ENCODE data around the gene TRMT13. TPM values are rescaled to one million over a fixed set of nuclear protein-coding genes. Genes with fewer than 3 reads are reported as not detected.
A peak's percentile ranks its signal among the peaks of the same experiment; 100 is the strongest.

TRMT13 gene
- total and polyA plus RNA-seq, 4 donors: 7.6 to 45.1 (median 12.3) TPM

DNA sequence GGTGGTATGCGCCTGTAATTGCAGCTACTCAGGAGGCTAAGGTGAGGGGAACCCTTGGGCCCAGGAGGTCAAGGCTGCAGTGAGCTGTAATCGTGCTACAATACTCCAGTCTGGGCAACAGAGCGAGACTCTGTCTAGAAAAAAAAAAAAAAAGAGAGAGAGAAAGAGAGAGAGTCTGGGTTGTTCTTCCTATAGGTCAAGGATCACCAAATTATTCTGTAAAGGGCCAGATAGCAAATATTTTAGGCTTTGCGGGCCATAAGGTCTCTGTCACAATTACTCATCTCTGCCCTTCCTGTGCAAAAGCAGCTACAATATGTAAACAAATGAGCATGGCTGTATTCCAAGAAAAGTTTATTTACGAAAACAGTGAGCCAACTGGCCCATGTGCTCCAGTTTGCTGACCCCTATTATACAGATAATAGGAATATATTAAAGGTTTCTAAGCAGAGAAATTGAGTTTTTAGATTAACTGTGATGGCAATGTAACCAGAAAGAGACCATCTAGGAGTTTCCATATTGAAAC lies 2.3 kb upstream of the TRMT13 start:
- TF ChIP-seq, protein P1, sequence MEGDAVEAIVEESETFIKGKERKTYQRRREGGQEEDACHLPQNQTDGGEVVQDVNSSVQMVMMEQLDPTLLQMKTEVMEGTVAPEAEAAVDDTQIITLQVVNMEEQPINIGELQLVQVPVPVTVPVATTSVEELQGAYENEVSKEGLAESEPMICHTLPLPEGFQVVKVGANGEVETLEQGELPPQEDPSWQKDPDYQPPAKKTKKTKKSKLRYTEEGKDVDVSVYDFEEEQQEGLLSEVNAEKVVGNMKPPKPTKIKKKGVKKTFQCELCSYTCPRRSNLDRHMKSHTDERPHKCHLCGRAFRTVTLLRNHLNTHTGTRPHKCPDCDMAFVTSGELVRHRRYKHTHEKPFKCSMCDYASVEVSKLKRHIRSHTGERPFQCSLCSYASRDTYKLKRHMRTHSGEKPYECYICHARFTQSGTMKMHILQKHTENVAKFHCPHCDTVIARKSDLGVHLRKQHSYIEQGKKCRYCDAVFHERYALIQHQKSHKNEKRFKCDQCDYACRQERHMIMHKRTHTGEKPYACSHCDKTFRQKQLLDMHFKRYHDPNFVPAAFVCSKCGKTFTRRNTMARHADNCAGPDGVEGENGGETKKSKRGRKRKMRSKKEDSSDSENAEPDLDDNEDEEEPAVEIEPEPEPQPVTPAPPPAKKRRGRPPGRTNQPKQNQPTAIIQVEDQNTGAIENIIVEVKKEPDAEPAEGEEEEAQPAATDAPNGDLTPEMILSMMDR (IDR thresholded peaks at IDR 0.05; ENCODE audit: control extremely low read depth, extremely low read depth): no peak
- DNase-seq (peak in 2 of 3 donors; percentile 41 to 61), ATAC-seq (ENCODE audit: insufficient read depth, low FRiP score) (no peak)
- WGBS, 2 donors: 72 to 79% methylated on average over 5 of the region's 5 CpGs
- no peak overlapping the region for H3K4me3 ChIP-seq
- no peak overlapping the region for H3K27ac ChIP-seq (ENCODE audit: low read depth in 1 of 2, low read length in 1 of 2)
- no peaks in the 10 kb centered on the region for H3K36me3 ChIP-seq (ENCODE audit: control insufficient read depth in 4 of 4, insufficient read depth in 4 of 4, low read length in 4 of 4)
- H3K4me1 ChIP-seq (ENCODE audit: control insufficient read depth in 5 of 5, insufficient read depth in 5 of 5, low read length in 5 of 5): peaks cover 0 to 28% (median 4%) of the 10 kb centered on the region in 5 donors
- no peak overlapping the region for H3K9ac ChIP-seq (ENCODE audit: insufficient read depth in 1 of 2, low read length in 2 of 2)
- H3K27me3 ChIP-seq (ENCODE audit: control insufficient read depth in 3 of 3, insufficient read depth in 3 of 3, low read length in 2 of 3): no peaks in the 10 kb centered on the region
- no peaks in the 10 kb centered on the region for H3K9me3 ChIP-seq (ENCODE audit: control insufficient read depth in 4 of 4, insufficient read depth in 3 of 4, low read length in 3 of 4)

DNA sequence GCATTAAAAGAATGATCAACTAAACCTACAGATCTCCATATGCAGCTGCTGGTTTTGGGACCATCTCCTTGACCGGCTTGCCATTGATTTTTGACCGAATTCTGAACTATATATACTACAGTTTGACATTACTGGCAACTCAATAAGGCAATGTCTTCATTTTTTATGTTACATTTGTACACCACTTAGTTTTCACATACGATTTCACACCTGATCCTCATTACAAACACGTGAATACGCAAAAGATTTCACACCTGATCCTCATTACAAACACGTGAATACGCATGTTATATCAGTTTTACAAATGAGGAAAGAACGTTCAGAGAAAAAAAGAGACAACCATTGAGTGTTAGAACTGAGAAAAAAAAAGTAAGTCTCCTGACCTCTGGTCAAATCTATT lies 1.3 kb upstream of the TRMT13 start:
- no peak for DNase-seq
- WGBS, 2 donors: 79 to 87% methylated on average over 8 of the region's 8 CpGs

DNA sequence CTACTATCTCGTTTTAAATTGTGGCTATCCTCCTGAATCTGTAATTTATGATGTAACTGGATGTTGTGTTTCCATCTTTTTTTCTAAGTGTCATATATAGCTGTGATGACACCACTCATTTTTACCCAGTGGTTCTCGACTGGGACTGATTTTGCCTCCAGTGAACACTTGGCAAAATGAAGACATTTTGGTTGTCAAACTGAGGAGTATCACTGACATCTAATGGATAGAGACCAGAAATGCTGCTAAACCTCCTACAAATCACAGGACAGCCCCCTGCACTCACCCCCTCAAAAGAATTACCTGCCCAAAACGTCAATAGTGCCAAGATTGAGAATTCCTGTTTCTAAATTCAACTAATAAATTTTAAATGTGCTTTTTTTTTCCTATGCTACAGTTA lies 1.9 kb downstream of the TRMT13 start:
- 73 to 87% methylated on average over 3 of the region's 3 CpGs for WGBS, 2 donors
- Histone ChIP-seq H3K36me3 (ENCODE audit: control insufficient read depth in 4 of 4, insufficient read depth in 4 of 4, low read length in 4 of 4) (peaks cover 4 to 22% (median 11%) of the 10 kb centered on the region in 4 donors), H3K4me3 (no peak overlapping the region), H3K27me3 (ENCODE audit: control insufficient read depth in 3 of 3, insufficient read depth in 3 of 3, low read length in 2 of 3) (no peaks in the 10 kb centered on the region), H3K9me3 (ENCODE audit: control insufficient read depth in 4 of 4, insufficient read depth in 3 of 4, low read length in 3 of 4) (no peaks in the 10 kb centered on the region), H3K4me1 (ENCODE audit: control insufficient read depth in 5 of 5, insufficient read depth in 5 of 5, low read length in 5 of 5) (peaks cover 0 to 28% (median 4%) of the 10 kb centered on the region in 5 donors), H3K9ac (ENCODE audit: insufficient read depth in 1 of 2, low read length in 2 of 2) (no peak overlapping the region), H3K27ac (ENCODE audit: low read depth in 1 of 2, low read length in 1 of 2) (no peak overlapping the region)
- TF ChIP-seq, protein P1 (IDR thresholded peaks at IDR 0.05; ENCODE audit: control extremely low read depth, extremely low read depth): no peak
- peak in 1 of 3 donors; percentile 11 for DNase-seq
- ATAC-seq (ENCODE audit: insufficient read depth, low FRiP score): no peak

More for the DNA sequence above, 1.3 kb upstream of the TRMT13 start:
- no peak for ATAC-seq (ENCODE audit: insufficient read depth, low FRiP score)
- no peak overlapping the region for H3K4me3 ChIP-seq
- TF ChIP-seq, protein P1 (IDR thresholded peaks at IDR 0.05; ENCODE audit: control extremely low read depth, extremely low read depth): no peak
- no peak overlapping the region for H3K27ac ChIP-seq (ENCODE audit: low read depth in 1 of 2, low read length in 1 of 2)
- H3K9ac ChIP-seq (ENCODE audit: insufficient read depth in 1 of 2, low read length in 2 of 2): no peak overlapping the region
- H3K36me3 ChIP-seq (ENCODE audit: control insufficient read depth in 4 of 4, insufficient read depth in 4 of 4, low read length in 4 of 4): peaks cover 0 to 2% (median 0%) of the 10 kb centered on the region in 4 donors
- no peaks in the 10 kb centered on the region for H3K27me3 ChIP-seq (ENCODE audit: control insufficient read depth in 3 of 3, insufficient read depth in 3 of 3, low read length in 2 of 3)
- H3K4me1 ChIP-seq (ENCODE audit: control insufficient read depth in 5 of 5, insufficient read depth in 5 of 5, low read length in 5 of 5): peaks cover 0 to 28% (median 4%) of the 10 kb centered on the region in 5 donors
- no peaks in the 10 kb centered on the region for H3K9me3 ChIP-seq (ENCODE audit: control insufficient read depth in 4 of 4, insufficient read depth in 3 of 4, low read length in 3 of 4)

DNA sequence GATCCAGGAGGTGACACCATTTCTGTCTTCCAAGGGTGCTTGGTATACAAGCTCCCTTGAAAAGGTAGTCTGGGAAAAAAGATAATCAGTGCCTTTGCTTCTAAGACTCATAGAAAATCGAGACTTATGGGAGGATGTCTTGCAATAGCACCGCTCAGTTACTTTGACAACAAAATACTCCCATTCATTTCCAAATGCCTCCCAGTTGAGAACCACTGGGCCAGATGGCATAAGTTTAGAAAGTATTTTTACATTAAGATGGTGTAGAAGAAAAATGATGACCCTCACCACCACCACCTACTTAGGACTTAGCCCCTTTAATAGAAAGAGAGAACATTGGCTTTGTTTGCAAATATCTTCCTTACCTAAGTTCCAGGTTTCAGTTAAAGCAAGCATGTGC lies 4.6 kb downstream of the TRMT13 start:
- 99% methylated on average over 2 of the region's 2 CpGs for WGBS, 2 donors
- no peak overlapping the region for H3K27ac ChIP-seq (ENCODE audit: low read depth in 1 of 2, low read length in 1 of 2)
- TF ChIP-seq, protein P1 (IDR thresholded peaks at IDR 0.05; ENCODE audit: control extremely low read depth, extremely low read depth): no peak
- ATAC-seq (ENCODE audit: insufficient read depth, low FRiP score): no peak
- no peak for DNase-seq
- peaks cover 9 to 41% (median 24%) of the 10 kb centered on the region in 4 donors for H3K36me3 ChIP-seq (ENCODE audit: control insufficient read depth in 4 of 4, insufficient read depth in 4 of 4, low read length in 4 of 4)
- no peaks in the 10 kb centered on the region for H3K9me3 ChIP-seq (ENCODE audit: control insufficient read depth in 4 of 4, insufficient read depth in 3 of 4, low read length in 3 of 4)
- H3K4me3 ChIP-seq: no peak overlapping the region
- H3K27me3 ChIP-seq (ENCODE audit: control insufficient read depth in 3 of 3, insufficient read depth in 3 of 3, low read length in 2 of 3): no peaks in the 10 kb centered on the region
- no peak overlapping the region for H3K9ac ChIP-seq (ENCODE audit: insufficient read depth in 1 of 2, low read length in 2 of 2)
- peaks cover 0 to 12% (median 2%) of the 10 kb centered on the region in 5 donors for H3K4me1 ChIP-seq (ENCODE audit: control insufficient read depth in 5 of 5, insufficient read depth in 5 of 5, low read length in 5 of 5)
